ENCODE measurements around the gene CMIP.

The CMIP gene

GRCh38 chr16:81607006-81607405 lies 162.4 kb downstream of the CMIP start:
- DNase-seq: no peak

GRCh38 chr16:81607805-81608522 lies 163.4 kb downstream of the CMIP start:
- Histone ChIP-seq H3K27ac (no peak overlapping the region), H3K27me3 (replicated peaks) (no peaks in the 10 kb centered on the region), H3K4me3 (ENCODE audit: low read depth, low read length) (no peak overlapping the region), H3K36me3 (replicated peaks) (peaks cover 5% of the 10 kb centered on the region)
- in situ Hi-C loops (cut with HindIII; ENCODE audit: low pct_ligation_motif_present, low sequenced_read_pairs): no loop called here
- no peak for DNase-seq
- no peak for TF ChIP-seq CTCF (IDR thresholded peaks at IDR 0.05; ENCODE audit: low read depth, low read length, missing control alignments)

More at GRCh38 chr16:81607006-81607405, 162.4 kb downstream of the CMIP start:
- in situ Hi-C loops (cut with HindIII; ENCODE audit: low pct_ligation_motif_present, low sequenced_read_pairs): no loop called here
- TF ChIP-seq CTCF (IDR thresholded peaks at IDR 0.05; ENCODE audit: low read depth, low read length, missing control alignments): no peak
- Histone ChIP-seq H3K27me3 (replicated peaks) (no peaks in the 10 kb centered on the region), H3K27ac (no peak overlapping the region), H3K4me3 (ENCODE audit: low read depth, low read length) (no peak overlapping the region), H3K36me3 (replicated peaks) (peaks cover 5% of the 10 kb centered on the region)

DNA sequence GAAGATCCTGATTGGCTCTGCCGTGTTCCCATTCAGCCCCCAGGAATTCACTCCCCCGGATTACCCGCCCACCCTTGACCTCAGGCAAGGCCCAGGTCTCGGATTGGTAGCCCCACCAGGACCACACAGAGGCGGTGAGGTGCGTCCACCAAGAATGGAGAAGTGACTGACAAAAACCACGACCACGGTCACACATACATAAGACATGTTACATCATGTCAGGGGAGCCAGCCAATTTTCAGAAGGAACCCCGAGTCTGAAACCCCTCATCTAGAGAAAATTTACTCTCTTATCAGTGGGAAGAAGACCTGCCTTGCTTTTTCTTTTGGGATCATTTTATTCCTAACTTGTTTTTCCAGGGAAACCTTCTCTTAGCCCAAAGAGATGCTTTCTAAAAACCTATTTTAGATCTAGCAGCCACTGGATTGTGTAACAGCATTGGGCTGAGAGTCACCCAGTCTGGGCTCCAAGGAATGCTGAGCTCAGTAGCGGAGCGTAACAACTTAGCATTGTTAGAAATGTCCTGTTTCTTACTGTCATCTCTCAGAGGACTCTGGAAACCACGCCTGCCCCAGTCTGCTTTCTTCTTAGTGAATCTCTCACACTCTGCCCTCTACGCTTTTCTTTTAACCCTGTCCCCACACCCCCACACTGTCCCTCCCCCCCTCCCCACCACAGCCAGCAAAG lies 164.1 kb downstream of the CMIP start:
- TF ChIP-seq CTCF (IDR thresholded peaks at IDR 0.05; ENCODE audit: low read depth, low read length, missing control alignments): no peak
- no peak overlapping the region for H3K4me3 ChIP-seq (ENCODE audit: low read depth, low read length)
- no peaks in the 10 kb centered on the region for H3K27me3 ChIP-seq (replicated peaks)
- peak overlapping the region; percentile 33 for H3K27ac ChIP-seq
- peak; percentile 71 for DNase-seq
- in situ Hi-C loops (cut with HindIII; ENCODE audit: low pct_ligation_motif_present, low sequenced_read_pairs): no loop called here
- peaks cover 9% of the 10 kb centered on the region for H3K36me3 ChIP-seq (replicated peaks)

GRCh38 chr16:81609323-81609892 lies 164.8 kb downstream of the CMIP start:
- no peak for DNase-seq
- TF ChIP-seq CTCF (IDR thresholded peaks at IDR 0.05; ENCODE audit: low read depth, low read length, missing control alignments): no peak
- Histone ChIP-seq H3K27me3 (replicated peaks) (no peaks in the 10 kb centered on the region), H3K36me3 (replicated peaks) (peaks cover 9% of the 10 kb centered on the region), H3K4me3 (ENCODE audit: low read depth, low read length) (no peak overlapping the region), H3K27ac (peak overlapping the region; percentile 23)
- in situ Hi-C loops (cut with HindIII; ENCODE audit: low pct_ligation_motif_present, low sequenced_read_pairs): no loop called here

DNA sequence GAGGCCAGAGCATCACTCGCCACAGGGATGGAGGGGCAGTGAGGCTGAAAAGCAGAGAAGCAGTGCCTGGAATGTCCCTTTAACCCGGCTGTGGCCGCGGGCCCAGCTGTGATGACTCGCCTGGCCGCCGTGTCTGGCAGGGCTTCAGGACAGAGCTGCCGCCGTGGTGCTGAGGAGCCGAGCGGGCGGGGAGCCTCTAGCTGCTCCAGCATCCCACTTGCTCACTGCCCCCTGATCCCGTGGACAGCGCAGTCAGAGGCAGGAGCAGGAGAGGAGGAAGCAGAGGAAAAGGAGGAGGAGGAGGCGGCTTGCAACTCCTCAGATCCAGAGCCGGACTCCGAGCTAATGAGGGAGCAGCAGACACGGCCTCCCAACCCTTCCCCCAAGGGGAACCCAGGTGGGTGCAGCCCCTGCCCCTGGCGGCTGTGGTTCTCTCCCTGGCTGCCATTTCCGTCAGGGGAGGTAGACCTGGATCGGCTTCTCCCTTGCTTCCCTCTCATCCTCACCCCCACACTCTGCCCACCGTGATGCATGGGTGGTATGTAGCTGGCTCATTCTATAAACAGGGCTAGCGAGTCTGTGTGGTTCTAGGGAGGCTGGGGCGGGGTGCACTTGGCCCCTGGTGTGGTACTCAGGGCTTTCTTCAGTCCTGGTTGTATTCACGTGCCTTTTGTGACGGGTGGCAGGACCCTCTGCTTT lies 165.7 kb downstream of the CMIP start:
- DNase-seq: peak; percentile 67
- in situ Hi-C loops (cut with HindIII; ENCODE audit: low pct_ligation_motif_present, low sequenced_read_pairs): no loop called here
- H3K27ac ChIP-seq: peak overlapping the region; percentile 13
- H3K4me3 ChIP-seq (ENCODE audit: low read depth, low read length): no peak overlapping the region
- H3K36me3 ChIP-seq (replicated peaks): peaks cover 9% of the 10 kb centered on the region
- no peaks in the 10 kb centered on the region for H3K27me3 ChIP-seq (replicated peaks)
- TF ChIP-seq CTCF (IDR thresholded peaks at IDR 0.05; ENCODE audit: low read depth, low read length, missing control alignments): no peak
